Activated CD8-positive, alpha-beta T cell treated with anti-CD3 and anti-CD28 coated beads for 36 hours (primary cell): ENCODE results near the gene SSTR4. TPM values are rescaled to one million over a fixed set of nuclear protein-coding genes. Genes with fewer than 3 reads are reported as not detected.

ENCODE experiments used
- ATAC-seq: fragments of 200-7000 bp; cut with Tn5 transposase; one replicate; pipeline ENCODE4 v1.10.0; 2021; ENCODE audit warnings: mild to moderate bottlenecking, moderate library complexity
- CTCF ChIA-PET: fragments of 350-600 bp; sonication (Branson Sonifier 250); formaldehyde crosslinking; loops from one replicate; lab custom pipeline; 2021; ENCODE audit warnings: antibody characterized with exemption; lab: Charles Lee
- POLR2A ChIA-PET: fragments of 350-600 bp; sonication (Branson Sonifier 250); formaldehyde crosslinking; loops from one replicate; lab custom pipeline; 2021; ENCODE audit warnings: antibody characterized with exemption; lab: Charles Lee
- DNase-seq: peaks from one replicate; pipeline ENCODE4 v3.0.0-alpha.2; 2020
- H3K27ac Mint-ChIP-seq: one replicate; pipeline ENCODE4 v1.8.0; 2021; ENCODE audit warnings: mild to moderate bottlenecking, mixed read lengths
- H3K27me3 Mint-ChIP-seq: one replicate; pipeline ENCODE4 v1.8.0; 2021; ENCODE audit warnings: mixed read lengths
- H3K36me3 Mint-ChIP-seq: one replicate; pipeline ENCODE4 v1.8.0; 2021; ENCODE audit warnings: low read depth, mixed read lengths
- H3K4me1 Mint-ChIP-seq: one replicate; pipeline ENCODE4 v1.8.0; 2021; ENCODE audit warnings: low read depth, mixed read lengths
- H3K4me3 Mint-ChIP-seq: one replicate; pipeline ENCODE4 v1.8.0; 2021; ENCODE audit warnings: mild to moderate bottlenecking, moderate library complexity, mixed read lengths
- H3K9me3 Mint-ChIP-seq: one replicate; pipeline ENCODE4 v1.8.0; 2021; ENCODE audit warnings: mixed read lengths
- intact Hi-C: fragments of 100-400 bp; cut with micrococcal nuclease; formaldehyde crosslinking; loops from one replicate; pipeline ENCODE4 v1.10.0; 2022
- total RNA-seq, 2 experiments: library from RNA; stranded (reverse); gene quantifications; one replicate each; pipeline ENCODE4 v1.2.3, GENCODE V29; 2021
- TF ChIP-seq, protein P1 (sequence below): fragments of 200-600 bp; IDR thresholded peaks from one replicate; pipeline ENCODE4 v1.8.0; 2022; ENCODE audit warnings: antibody characterized with exemption, mild to moderate bottlenecking

Gene SSTR4
- total RNA-seq, 2 experiments from 2014 or later, result not detected

DNA sequence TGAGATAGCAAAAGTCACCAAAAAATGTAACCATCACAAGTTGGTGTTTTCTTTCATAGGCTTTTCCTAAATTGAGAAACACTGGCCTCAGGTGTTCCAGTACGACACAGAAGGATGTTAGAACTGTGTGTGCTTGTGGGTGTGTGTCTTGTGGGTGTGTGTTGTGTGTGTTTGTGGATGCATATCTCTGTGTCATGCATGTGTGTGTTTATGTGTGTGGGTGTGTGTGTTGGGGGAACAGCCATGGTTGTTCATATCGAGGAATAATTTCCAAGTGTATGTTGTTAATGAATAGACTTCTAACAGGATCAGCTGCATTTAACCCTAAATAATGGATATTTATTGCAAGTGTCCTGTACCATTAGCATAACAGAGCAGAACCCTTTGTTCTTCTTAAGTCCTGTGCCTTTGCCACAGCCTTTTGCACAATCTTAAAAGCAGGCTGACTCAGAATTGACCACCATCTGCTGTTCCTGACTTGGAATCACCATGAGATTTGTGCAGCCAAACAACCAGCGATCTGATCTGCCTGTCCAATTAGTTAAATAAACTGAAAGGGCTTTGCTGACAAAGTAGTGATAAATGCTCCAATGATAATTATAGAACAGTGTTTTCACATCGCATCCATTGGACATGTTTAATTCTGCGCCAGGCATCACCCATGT, 43.4 kb downstream of the SSTR4 start:
- no peak overlapping the region for H3K27ac Mint-ChIP-seq
- H3K36me3 Mint-ChIP-seq, result no peaks in the 10 kb centered on the region
- H3K9me3 Mint-ChIP-seq, result no peaks in the 10 kb centered on the region
- H3K4me1 Mint-ChIP-seq, result no peaks in the 10 kb centered on the region
- H3K4me3 Mint-ChIP-seq, result no peak overlapping the region
- intact Hi-C loops, result no loop called here
- ChIA-PET CTCF (no interaction called here), POLR2A (no interaction called here)
- ATAC-seq (no peak), DNase-seq (no peak)
- no peaks in the 10 kb centered on the region for H3K27me3 Mint-ChIP-seq
- TF ChIP-seq, protein P1, sequence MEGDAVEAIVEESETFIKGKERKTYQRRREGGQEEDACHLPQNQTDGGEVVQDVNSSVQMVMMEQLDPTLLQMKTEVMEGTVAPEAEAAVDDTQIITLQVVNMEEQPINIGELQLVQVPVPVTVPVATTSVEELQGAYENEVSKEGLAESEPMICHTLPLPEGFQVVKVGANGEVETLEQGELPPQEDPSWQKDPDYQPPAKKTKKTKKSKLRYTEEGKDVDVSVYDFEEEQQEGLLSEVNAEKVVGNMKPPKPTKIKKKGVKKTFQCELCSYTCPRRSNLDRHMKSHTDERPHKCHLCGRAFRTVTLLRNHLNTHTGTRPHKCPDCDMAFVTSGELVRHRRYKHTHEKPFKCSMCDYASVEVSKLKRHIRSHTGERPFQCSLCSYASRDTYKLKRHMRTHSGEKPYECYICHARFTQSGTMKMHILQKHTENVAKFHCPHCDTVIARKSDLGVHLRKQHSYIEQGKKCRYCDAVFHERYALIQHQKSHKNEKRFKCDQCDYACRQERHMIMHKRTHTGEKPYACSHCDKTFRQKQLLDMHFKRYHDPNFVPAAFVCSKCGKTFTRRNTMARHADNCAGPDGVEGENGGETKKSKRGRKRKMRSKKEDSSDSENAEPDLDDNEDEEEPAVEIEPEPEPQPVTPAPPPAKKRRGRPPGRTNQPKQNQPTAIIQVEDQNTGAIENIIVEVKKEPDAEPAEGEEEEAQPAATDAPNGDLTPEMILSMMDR, result no peak

DNA sequence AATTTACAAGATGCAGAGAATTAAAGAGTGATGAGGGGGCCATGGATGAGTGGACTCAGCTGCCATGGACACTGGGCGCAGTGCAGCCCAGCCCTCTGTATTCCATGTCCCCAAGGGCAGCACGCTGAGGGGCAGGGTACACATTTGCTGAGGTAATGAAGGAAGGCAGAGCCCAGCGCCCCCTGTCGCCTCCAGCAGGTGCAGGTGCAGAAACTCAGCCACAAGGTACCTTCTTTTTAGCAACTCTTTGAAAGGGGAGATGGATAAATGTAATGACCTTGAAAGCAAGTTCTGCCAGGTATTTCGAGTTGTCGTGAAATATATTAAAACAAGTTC, 43.9 kb downstream of the SSTR4 start:
- DNase-seq (no peak), ATAC-seq (no peak)
- TF ChIP-seq, protein P1, result no peak
- ChIA-PET CTCF (no interaction called here), POLR2A (no interaction called here)
- Mint-ChIP-seq H3K27ac (no peak overlapping the region), H3K4me3 (no peak overlapping the region), H3K4me1 (no peaks in the 10 kb centered on the region), H3K27me3 (no peaks in the 10 kb centered on the region), H3K9me3 (no peaks in the 10 kb centered on the region), H3K36me3 (no peaks in the 10 kb centered on the region)
- intact Hi-C loops, result no loop called here

DNA sequence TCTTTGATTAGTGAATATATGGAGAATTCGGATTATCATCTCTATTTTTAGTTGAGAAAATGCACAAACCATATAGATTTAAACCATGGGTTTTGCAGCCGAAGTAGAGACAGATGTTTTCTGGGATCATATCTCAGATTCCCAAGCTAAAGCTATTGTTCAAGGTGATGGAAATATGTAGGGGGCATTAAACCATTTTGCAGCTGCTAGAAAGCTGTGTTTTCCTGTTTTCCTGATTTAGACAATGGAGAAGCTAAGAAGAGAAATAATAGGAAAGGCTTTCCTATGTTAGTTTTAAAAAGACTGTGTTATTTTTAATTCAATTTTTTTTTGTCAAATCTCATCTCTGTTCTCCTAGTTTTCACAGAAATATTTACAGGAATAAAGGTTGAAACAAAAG, 44.8 kb downstream of the SSTR4 start:
- H3K9me3 Mint-ChIP-seq, result no peaks in the 10 kb centered on the region
- H3K4me1 Mint-ChIP-seq, result no peaks in the 10 kb centered on the region
- no peaks in the 10 kb centered on the region for H3K27me3 Mint-ChIP-seq
- intact Hi-C loops, result no loop called here
- POLR2A ChIA-PET, result no interaction called here
- TF ChIP-seq, protein P1, result no peak
- CTCF ChIA-PET, result no interaction called here
- ATAC-seq (no peak), DNase-seq (no peak)
- no peaks in the 10 kb centered on the region for H3K36me3 Mint-ChIP-seq
- H3K4me3 Mint-ChIP-seq, result no peak overlapping the region
- H3K27ac Mint-ChIP-seq, result no peak overlapping the region

DNA sequence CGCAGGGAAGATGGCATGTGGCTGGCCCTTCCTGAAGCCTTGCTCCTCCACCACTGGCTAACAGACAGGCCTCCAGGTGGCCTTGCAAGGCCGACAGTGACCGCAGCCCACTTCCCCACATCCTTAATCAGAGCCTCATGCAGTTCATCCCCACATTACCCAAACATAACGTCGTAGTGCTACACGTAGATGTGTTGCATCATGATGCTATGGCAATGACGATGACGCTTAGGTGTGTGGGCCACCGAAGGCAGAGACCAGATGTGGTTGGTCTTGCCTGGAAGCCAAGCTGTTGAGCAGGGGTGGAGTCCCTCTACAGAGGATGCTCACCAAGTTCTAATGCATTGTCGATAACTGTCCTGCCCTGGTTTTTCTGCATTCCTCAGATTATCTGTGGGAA, 45.4 kb downstream of the SSTR4 start:
- ATAC-seq (no peak), DNase-seq (no peak)
- TF ChIP-seq, protein P1, result no peak
- intact Hi-C loops, result no loop called here
- H3K4me3 Mint-ChIP-seq, result no peak overlapping the region
- H3K27me3 Mint-ChIP-seq, result no peaks in the 10 kb centered on the region
- H3K36me3 Mint-ChIP-seq, result no peaks in the 10 kb centered on the region
- ChIA-PET POLR2A (no interaction called here), CTCF (no interaction called here)
- H3K27ac Mint-ChIP-seq, result no peak overlapping the region
- no peaks in the 10 kb centered on the region for H3K9me3 Mint-ChIP-seq
- no peaks in the 10 kb centered on the region for H3K4me1 Mint-ChIP-seq

DNA sequence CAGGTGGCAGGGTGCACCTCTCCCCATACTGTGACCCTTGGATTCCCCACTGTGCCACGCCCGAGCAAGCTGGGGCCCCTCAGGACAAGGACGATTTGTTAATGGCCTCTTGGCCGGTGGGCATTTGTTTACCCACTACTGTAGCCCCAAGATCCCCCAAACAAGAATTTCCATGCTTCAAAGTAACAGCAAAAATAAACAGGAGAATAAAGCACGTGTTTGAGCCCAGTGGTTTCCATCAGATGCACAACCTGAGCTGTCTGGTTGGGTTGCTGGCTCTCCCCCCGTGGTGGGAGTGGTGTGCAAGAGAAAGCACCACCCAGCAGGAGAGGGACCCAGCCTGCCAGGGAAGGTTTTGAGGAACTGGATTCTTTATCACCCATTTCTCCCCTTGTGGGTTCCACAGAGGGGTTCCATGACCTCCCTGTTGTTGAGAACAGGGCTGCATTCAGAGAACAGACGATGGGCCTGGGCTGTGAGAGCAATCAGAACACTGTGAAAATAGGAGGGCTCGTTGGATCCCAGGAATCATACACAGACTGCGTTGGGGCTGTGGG, 46.2 kb downstream of the SSTR4 start:
- DNase-seq (no peak), ATAC-seq (no peak)
- Mint-ChIP-seq H3K36me3 (no peaks in the 10 kb centered on the region), H3K27ac (no peak overlapping the region), H3K4me3 (no peak overlapping the region), H3K4me1 (peaks cover 1% of the 10 kb centered on the region), H3K27me3 (no peaks in the 10 kb centered on the region), H3K9me3 (no peaks in the 10 kb centered on the region)
- TF ChIP-seq, protein P1, result no peak
- ChIA-PET POLR2A (no interaction called here), CTCF (no interaction called here)
- intact Hi-C loops, result no loop called here
